ENCODE measurements around the gene CD200R1L. TPM values are rescaled to one million over a fixed set of nuclear protein-coding genes. Genes with fewer than 3 reads are reported as not detected.
A peak's percentile ranks its signal among the peaks of the same experiment; 100 is the strongest.

The CD200R1L gene
- total and polyA plus RNA-seq, 9 of the 15 experiments (the other 6 are each of a cell fraction or from before 2014, with no cell fraction given) = not detected

- no peak for TF ChIP-seq ATF3 (IDR thresholded peaks at IDR 0.05)
- TF ChIP-seq ATF3 (CRISPR knock-in tag; conservative IDR thresholded peaks at IDR 0.05) = no peak
- no peak for TF ChIP-seq ETV1 (tag; conservative IDR thresholded peaks at IDR 0.05; ENCODE audit: low read depth)
- no peak for TF ChIP-seq SRSF9 (IDR thresholded peaks at IDR 0.05; ENCODE audit: borderline replicate concordance, low read depth, low read length)
Observed at GRCh38 chr3:112814266-112814665, 32.4 kb downstream of the CD200R1L start (continued).

- H3K9me3 ChIP-seq (replicated peaks; ENCODE audit: control insufficient read depth, insufficient read depth, low read depth, low read length) = 0 out of 2 replicates have a peak, but pooled peaks cover 2% of the 10 kb centered on the region
- 0% methylated on average over 2 of the region's 2 CpGs for WGBS (ENCODE audit: insufficient coverage, low coverage, missing lambda C conversion rate)
- no peaks in the 10 kb centered on the region for H3K27me3 ChIP-seq (ENCODE audit: control insufficient read depth in 2 of 2, insufficient read depth in 2 of 2, low read length in 2 of 2)
- ChIA-PET CTCF (ENCODE audit: low intra/inter-chr PET ratio) (interaction anchor here (1.2 to 1.6 kb wide), 3 partner anchors 80 to 172 kb away, joined by 3 to 9 read pairs (median 5); partner anchors contain the start of gene CCDC80), POLR2A (no interaction called here)
- H3K36me3 ChIP-seq (ENCODE audit: control insufficient read depth, insufficient read depth, low read length) = no peaks in the 10 kb centered on the region
- ATAC-seq (peak; percentile 50), FAIRE-seq (no peak), DNase-seq (ENCODE audit: extremely low read depth in 1 of 4, low spot score in 3 of 4) (peak in 1 of 4 experiments; percentile 16)
- no peak overlapping the region for H3K4me3 ChIP-seq
- BruUV-seq (replicated peaks) = no TSS peak
- H2AFZ ChIP-seq (ENCODE audit: low read depth, low read length) = peak overlapping the region; percentile 14; the same call in 1 of the 2 replicates
- intact Hi-C loops (cut with micrococcal nuclease) = loop anchor here (1.0 to 5.0 kb wide), 5 partner anchors 79 to 231 kb away; partner anchors contain the start of gene CD200R1
- in situ Hi-C loops (cut with MboI) = no loop called here
- H3K4me1 ChIP-seq (replicated peaks in 1 of 2; ENCODE audit: control insufficient read depth in 2 of 2, insufficient read depth in 2 of 2, low read length in 2 of 2) = peaks cover 4 to 27% of the 10 kb centered on the region in 2 experiments
- no peak overlapping the region; the same call in 1 of the 2 replicates for H3K4me2 ChIP-seq (ENCODE audit: insufficient read depth, low read length)
- H3K9ac ChIP-seq (ENCODE audit: insufficient read depth in 1 of 2, low read depth in 2 of 2, low read length in 2 of 2) = no peak overlapping the region
- no peaks in the 10 kb centered on the region for H4K20me1 ChIP-seq (replicated peaks; ENCODE audit: control insufficient read depth, insufficient read depth, low read length)
- H3K79me2 ChIP-seq (ENCODE audit: control insufficient read depth, insufficient read depth, low read length) = no peaks in the 10 kb centered on the region
- H3K27ac ChIP-seq (ENCODE audit: extremely low read depth, low read depth, low read length) = no peak overlapping the region
- no peaks in the 10 kb centered on the region for H3K9me1 ChIP-seq (ENCODE audit: control insufficient read depth, insufficient read depth, low read length)
- no peak for TF ChIP-seq DDX20 (tag; IDR thresholded peaks at IDR 0.05; ENCODE audit: low read depth)
- peak; percentile 65 for TF ChIP-seq HMBOX1 (IDR thresholded peaks at IDR 0.05)
- TF ChIP-seq HMGN3 (IDR thresholded peaks at IDR 0.05; ENCODE audit: borderline replicate concordance, extremely low read depth, insufficient read length, low read depth, low read length) = no peak
- peak; percentile 21; the same call in 1 of the 2 replicates for TF ChIP-seq CREB3 (tag; conservative IDR thresholded peaks at IDR 0.05; ENCODE audit: low read depth)
- TF ChIP-seq TAF15 (IDR thresholded peaks at IDR 0.05; ENCODE audit: low read depth, low read length) = no peak
- TF ChIP-seq ETV6 (IDR thresholded peaks at IDR 0.05; ENCODE audit: borderline replicate concordance in 1 of 2, low read depth in 2 of 2, low read length in 1 of 2) = peak in 1 of 2 experiments; percentile 81; a peak in 1 of 4 replicates
- no peak for TF ChIP-seq ETV6 (CRISPR knock-in tag; IDR thresholded peaks at IDR 0.05; ENCODE audit: borderline replicate concordance)
- TF ChIP-seq ZNF717 (CRISPR knock-in tag; IDR thresholded peaks at IDR 0.05) = no peak
- no peak for TF ChIP-seq ZNF445 (CRISPR knock-in tag; IDR thresholded peaks at IDR 0.05; ENCODE audit: low read depth)
- 0 out of 2 replicates have a peak, but pooled peaks have one; percentile 7 for TF ChIP-seq SOX6 (IDR thresholded peaks at IDR 0.05)
- TF ChIP-seq SPI1 (IDR thresholded peaks at IDR 0.05; ENCODE audit: borderline replicate concordance, low read depth, low read length) = peak; percentile 53; the same call in 1 of the 2 replicates
- peak; percentile 48; the same call in 1 of the 2 replicates for TF ChIP-seq SMARCE1 (IDR thresholded peaks at IDR 0.05)
Observed at GRCh38 chr3:112813723-112814171, 32.9 kb downstream of the CD200R1L start.
